IMR-90 (cell line): ENCODE data around the gene RBMS3. TPM values are rescaled to one million over a fixed set of nuclear protein-coding genes. Genes with fewer than 3 reads are reported as not detected.

ENCODE experiments used
- ATAC-seq: fragments of 200-7000 bp; cut with Tn5 transposase; 2 replicates; pipeline ENCODE4 v1.9.1; 2020; ENCODE audit warnings: low read depth, mild to moderate bottlenecking, moderate library complexity
- BruUV-seq: library from RNA; stranded (reverse); fragments of 400-500 nt; replicated peaks from 2 replicates; lab custom pipeline; 2021; lab: Mats Ljungman, UMichigan
- CTCF ChIA-PET: fragments of 300-600 bp; formaldehyde crosslinking; extraction: SDS; loops from one replicate; lab custom pipeline; 2021; ENCODE audit warnings: antibody characterized with exemption; lab: Yijun Ruan, JAX
- POLR2A ChIA-PET: fragments of 300-600 bp; sonication (Branson Sonifier 250); formaldehyde crosslinking; loops from one replicate; lab custom pipeline; 2022; ENCODE audit warnings: antibody characterized with exemption; ENCODE audit not compliant: unreplicated experiment; lab: Charles Lee
- DNase-seq: peaks from one replicate; pipeline ENCODE4 v3.0.0; 2013
- H2AFZ ChIP-seq: replicated peaks from 2 replicates; pipeline ENCODE3; 2013; ENCODE audit warnings: low read length, mild to moderate bottlenecking; ENCODE audit not compliant: poor library complexity
- H2AK5ac ChIP-seq: 2 replicates; pipeline ENCODE4 v1.6.1; 2013; ENCODE audit warnings: low read depth, low read length, inconsistent platforms
- H2AK9ac ChIP-seq: replicated peaks from 2 replicates; pipeline ENCODE3; 2013; ENCODE audit warnings: mild to moderate bottlenecking, low read depth, low read length, moderate library complexity; ENCODE audit not compliant: poor library complexity
- H2BK120ac ChIP-seq: 2 replicates; pipeline ENCODE4 v1.6.1; 2013; ENCODE audit warnings: low read depth, low read length, inconsistent platforms
- H2BK15ac ChIP-seq: 3 replicates; pipeline ENCODE4 v1.6.1; 2013; ENCODE audit warnings: low read depth, low read length, inconsistent platforms
- H2BK20ac ChIP-seq: 2 replicates; pipeline ENCODE4 v1.6.1; 2013; ENCODE audit warnings: low read depth, mild to moderate bottlenecking, inconsistent platforms, low read length, moderate library complexity
- H2BK5ac ChIP-seq: 2 replicates; pipeline ENCODE4 v1.6.1; 2013; ENCODE audit warnings: mild to moderate bottlenecking, low read depth, low read length, inconsistent platforms; ENCODE audit not compliant: poor library complexity, severe bottlenecking
- H3K14ac ChIP-seq: replicated peaks from 2 replicates; pipeline ENCODE4 v1.6.1; 2013; ENCODE audit warnings: low read depth, low read length, inconsistent platforms
- H3K18ac ChIP-seq: 2 replicates; pipeline ENCODE4 v1.6.1; 2013; ENCODE audit warnings: low read depth, low read length, control low read depth
- H3K23ac ChIP-seq: 2 replicates; pipeline ENCODE4 v1.6.1; 2013; ENCODE audit warnings: low read depth, low read length, inconsistent platforms
- H3K27ac ChIP-seq: 2 replicates; pipeline ENCODE4 v1.5.1; 2013; ENCODE audit warnings: mild to moderate bottlenecking, control low read depth, low read length; ENCODE audit not compliant: insufficient read depth
- H3K27me3 ChIP-seq: 2 replicates; pipeline ENCODE4 v1.6.1; 2013; ENCODE audit warnings: low read length; ENCODE audit not compliant: control insufficient read depth, insufficient read depth
- H3K36me3 ChIP-seq: 2 replicates; pipeline ENCODE4 v1.6.1; 2013; ENCODE audit warnings: low read length, mixed read lengths; ENCODE audit not compliant: control insufficient read depth, insufficient read depth
- H3K4ac ChIP-seq: 2 replicates; pipeline ENCODE4 v1.6.1; 2013; ENCODE audit warnings: low read depth, low read length, inconsistent platforms
- H3K4me1 ChIP-seq: 2 replicates; pipeline ENCODE4 v1.6.1; 2013; ENCODE audit warnings: low read length, mixed read lengths; ENCODE audit not compliant: control insufficient read depth, insufficient read depth
- H3K4me2 ChIP-seq: 2 replicates; pipeline ENCODE4 v1.6.1; 2013; ENCODE audit warnings: low read depth, mild to moderate bottlenecking, control low read depth, low read length, moderate library complexity
- H3K4me3 ChIP-seq: 2 replicates; pipeline ENCODE4 v1.5.1; 2013; ENCODE audit warnings: low read depth, mild to moderate bottlenecking, control low read depth, low read length, moderate library complexity; ENCODE audit not compliant: insufficient read depth
- H3K56ac ChIP-seq: 2 replicates; pipeline ENCODE4 v1.6.1; 2013; ENCODE audit warnings: low read length, inconsistent platforms; ENCODE audit not compliant: insufficient read depth; ENCODE audit errors: extremely low read depth
- H3K79me1 ChIP-seq, 2 experiments: 2 replicates each; pipeline ENCODE4 v1.6.1; 2013; ENCODE audit warnings: low read length in 2 of 2, inconsistent platforms in 1 of 2, low read depth in 1 of 2
- H3K9ac ChIP-seq: 2 replicates; pipeline ENCODE4 v1.6.1; 2013; ENCODE audit warnings: low read depth, low read length, control low read depth
- H3K9me1 ChIP-seq: 2 replicates; pipeline ENCODE4 v1.6.1; 2013; ENCODE audit warnings: low read length, inconsistent platforms; ENCODE audit not compliant: insufficient read depth
- H3K9me3 ChIP-seq: 2 replicates; pipeline ENCODE4 v1.6.1; 2013; ENCODE audit warnings: low read length; ENCODE audit not compliant: control insufficient read depth, insufficient read depth
- H4K20me1 ChIP-seq: 2 replicates; pipeline ENCODE4 v1.6.1; 2013; ENCODE audit warnings: low read length, inconsistent platforms; ENCODE audit not compliant: insufficient read depth
- H4K5ac ChIP-seq: 2 replicates; pipeline ENCODE4 v1.6.1; 2013; ENCODE audit warnings: mild to moderate bottlenecking, low read depth, low read length, control low read depth
- H4K8ac ChIP-seq, 2 experiments: 2 replicates each; pipeline ENCODE4 v1.6.1; 2013; ENCODE audit warnings: low read depth in 2 of 2, low read length in 2 of 2, control low read depth in 1 of 2, inconsistent platforms in 1 of 2
- H4K91ac ChIP-seq: 2 replicates; pipeline ENCODE4 v1.6.1; 2013; ENCODE audit warnings: low read depth, low read length, inconsistent platforms; ENCODE audit not compliant: insufficient read depth
- BHLHE40 ChIP-seq: fragments of 150-350 bp; IDR thresholded peaks from 2 replicates; pipeline ENCODE4 v1.6.1; 2016; ENCODE audit warnings: mild to moderate bottlenecking, low read depth, low read length
- CEBPB ChIP-seq: IDR thresholded peaks from 2 replicates; pipeline ENCODE4 v1.6.1; 2012; ENCODE audit warnings: low read depth, low read length, improper control_type of control experiment
- CHD1 ChIP-seq: IDR thresholded peaks from 2 replicates; pipeline ENCODE4 v1.6.1; 2012; ENCODE audit warnings: low read depth, low read length, improper control_type of control experiment
- CTCF ChIP-seq: conservative IDR thresholded peaks from 2 replicates; pipeline ENCODE4 v1.5.1; 2012; ENCODE audit warnings: mild to moderate bottlenecking, low read depth, low read length, improper control_type of control experiment
- ELK1 ChIP-seq: fragments of 150-350 bp; IDR thresholded peaks from 2 replicates; pipeline ENCODE4 v1.6.1; 2016; ENCODE audit warnings: low read depth, mild to moderate bottlenecking, low read length, moderate library complexity, borderline replicate concordance
- FOS ChIP-seq: fragments of 150-350 bp; IDR thresholded peaks from 2 replicates; pipeline ENCODE4 v1.6.1; 2016; ENCODE audit warnings: low read depth, low read length
- MAFK ChIP-seq: IDR thresholded peaks from 2 replicates; pipeline ENCODE4 v1.6.1; 2012; ENCODE audit warnings: low read depth, low read length, improper control_type of control experiment
- MAZ ChIP-seq: IDR thresholded peaks from 2 replicates; pipeline ENCODE4 v1.6.1; 2012; ENCODE audit warnings: low read depth, mild to moderate bottlenecking, low read length, improper control_type of control experiment, moderate library complexity, borderline replicate concordance
- MXI1 ChIP-seq: IDR thresholded peaks from 2 replicates; pipeline ENCODE4 v1.6.1; 2012; ENCODE audit warnings: low read depth, mild to moderate bottlenecking, low read length, moderate library complexity, borderline replicate concordance
- NFE2L2 ChIP-seq: fragments of 150-350 bp; IDR thresholded peaks from 2 replicates; pipeline ENCODE4 v1.6.1; 2016; ENCODE audit warnings: low read depth, mild to moderate bottlenecking, low read length
- POLR2A ChIP-seq: IDR thresholded peaks from 2 replicates; pipeline ENCODE4 v1.6.1; 2012; ENCODE audit warnings: mild to moderate bottlenecking, low read depth, low read length
- RAD21 ChIP-seq: IDR thresholded peaks from 2 replicates; pipeline ENCODE4 v1.6.1; 2012; ENCODE audit warnings: low read length, improper control_type of control experiment
- RCOR1 ChIP-seq: IDR thresholded peaks from 2 replicates; pipeline ENCODE4 v1.6.1; 2012; ENCODE audit warnings: mild to moderate bottlenecking, low read length, improper control_type of control experiment; ENCODE audit not compliant: insufficient replicate concordance
- RFX5 ChIP-seq: IDR thresholded peaks from 2 replicates; pipeline ENCODE4 v1.8.0; 2012; ENCODE audit warnings: low read depth, mild to moderate bottlenecking, low read length, moderate library complexity
- SMC3 ChIP-seq: fragments of 150-350 bp; IDR thresholded peaks from 2 replicates; pipeline ENCODE4 v1.6.1; 2016; ENCODE audit warnings: low read depth, mild to moderate bottlenecking, antibody characterized with exemption, low read length, moderate library complexity
- USF2 ChIP-seq: fragments of 150-350 bp; IDR thresholded peaks from 2 replicates; pipeline ENCODE4 v1.6.1; 2017; ENCODE audit warnings: mild to moderate bottlenecking, antibody characterized with exemption, low read length, low read depth
- WGBS, 2 experiments: methylation state at CpG; one replicate each; pipeline versions ENCODE4 v1.1.5 to v1.1.7; 2013; ENCODE audit warnings: missing lambda C conversion rate in 2 of 2; ENCODE audit not compliant: insufficient read length in 1 of 2; ENCODE audit errors: extremely low coverage in 2 of 2; 5-methylcytosine and 5-hydroxymethylcytosine counted together
- dilution Hi-C: fragments of 300-500 bp; cut with HindIII; formaldehyde crosslinking; loops from one replicate; pipeline ENCODE4 v1.14.3; 2018; ENCODE audit warnings: low sequenced_read_pairs; ENCODE audit not compliant: unreplicated experiment
- in situ Hi-C: fragments of 300-500 bp; cut with MboI; formaldehyde crosslinking; loops from 3 replicates; pipeline ENCODE4 v1.14.3; 2019; ENCODE audit warnings: low sequenced_read_pairs, inconsistent platforms, mixed read lengths
- intact Hi-C: fragments of 100-400 bp; cut with micrococcal nuclease; formaldehyde crosslinking; loops from 2 replicates; pipeline ENCODE4 v1.10.0; 2022
- polyA plus RNA-seq, 3 experiments: library from polyadenylated mRNA; depleted of rRNA; stranded (reverse); fragments of >200 nt; gene quantifications; 2 replicates each; pipeline ENCODE4 v1.2.3, GENCODE V29; 2012; ENCODE audit warnings: low replicate concordance in 1 of 3
- total RNA-seq: library from RNA; depleted of rRNA; stranded (reverse); fragments of >200 nt; gene quantifications from 2 replicates; pipeline ENCODE4 v1.2.3, GENCODE V29; 2012

The RBMS3 gene
- total and polyA plus RNA-seq, 2 of the 4 experiments (the other 2 are of a cell fraction) = 15.2 to 127 TPM

DNA sequence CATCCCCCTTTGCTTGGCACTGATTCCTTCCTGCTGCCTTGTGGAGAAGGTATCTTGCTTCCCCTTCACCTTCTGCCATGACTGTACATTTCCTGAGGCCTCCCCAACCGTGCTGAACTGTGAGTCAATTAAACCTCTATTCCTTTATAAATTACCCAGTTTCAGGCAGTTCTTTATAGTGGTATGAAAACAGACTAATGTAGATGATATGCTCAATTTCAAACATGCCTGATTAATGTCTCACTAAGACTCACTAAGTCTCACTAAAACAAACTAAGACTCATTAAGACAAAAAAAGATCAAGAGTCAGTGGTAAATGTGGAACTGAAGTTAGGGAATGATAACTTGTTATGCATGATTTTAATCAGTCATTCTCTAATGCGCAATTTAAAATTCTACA, 606.6 kb downstream of the RBMS3 start:
- peaks cover 6% of the 10 kb centered on the region for H3K4me1 ChIP-seq
- dilution Hi-C loops = no loop called here
- peak overlapping the region; percentile 73 for H2BK5ac ChIP-seq
- H2BK120ac ChIP-seq = no peak overlapping the region
- H3K9me3 ChIP-seq = no peaks in the 10 kb centered on the region
- no peak overlapping the region for H4K91ac ChIP-seq
- H2BK15ac ChIP-seq = no peak overlapping the region
- no peak overlapping the region for H3K14ac ChIP-seq
- peak overlapping the region; percentile 7; the same call in 1 of the 2 replicates for H3K18ac ChIP-seq
- H3K36me3 ChIP-seq = no peaks in the 10 kb centered on the region; the same call in 1 of the 2 replicates
- ATAC-seq = peak; percentile 61
- no peak overlapping the region for H2BK20ac ChIP-seq
- peak overlapping the region; percentile 81; the same call in 1 of the 2 replicates for H4K5ac ChIP-seq
- H4K8ac ChIP-seq = no peak overlapping the region
- no peaks in the 10 kb centered on the region for H4K20me1 ChIP-seq
- H3K4me3 ChIP-seq = no peak overlapping the region
- no peak overlapping the region for H2AK9ac ChIP-seq
- no peak overlapping the region; the same call in 1 of the 2 replicates for H3K4me2 ChIP-seq
- no CpG with 5 or more reads among the region's 2 CpGs for WGBS, 2 experiments
- BruUV-seq = no TSS peak
- H3K4ac ChIP-seq = peak overlapping the region; percentile 8; the same call in 1 of the 2 replicates
- H3K56ac ChIP-seq = no peak overlapping the region
- in situ Hi-C loops = no loop called here
- no peak overlapping the region for H3K27ac ChIP-seq
- peak overlapping the region; percentile 66 for H2AK5ac ChIP-seq
- H3K9ac ChIP-seq = no peak overlapping the region
- no peak overlapping the region for H2AFZ ChIP-seq
- intact Hi-C loops = no loop called here
- CTCF ChIA-PET = no interaction called here
- TF ChIP-seq BHLHE40 = no peak
- TF ChIP-seq NFE2L2 = no peak
- no peak for TF ChIP-seq MXI1
- TF ChIP-seq CHD1 = no peak
- TF ChIP-seq FOS = no peak
- no peak for TF ChIP-seq RCOR1
- TF ChIP-seq CTCF = no peak
- TF ChIP-seq SMC3 = no peak
- no peak for TF ChIP-seq RFX5
- TF ChIP-seq MAZ = no peak
- no peak for TF ChIP-seq RAD21
- TF ChIP-seq USF2 = no peak
- no peak for TF ChIP-seq MAFK
- TF ChIP-seq ELK1 = no peak
- TF ChIP-seq POLR2A = no peak
- TF ChIP-seq CEBPB = no peak
- H3K27me3 ChIP-seq = no peaks in the 10 kb centered on the region
- POLR2A ChIA-PET = no interaction called here
- peaks cover 0 to 3% of the 10 kb centered on the region in 2 experiments; a peak in 1 of 4 replicates for H3K79me1 ChIP-seq
- no peak overlapping the region for H3K23ac ChIP-seq
- peak; percentile 66 for DNase-seq
- peaks cover 7% of the 10 kb centered on the region for H3K9me1 ChIP-seq
